ENCODE data around the gene NOL12.
"Not testable (repeated sequence)": the region's sequence is repeated elsewhere in the genome, so short reads cannot be mapped to it uniquely, and the experiment has no call there.

Gene NOL12

GRCh38 chr22:37717235-37717634 is 31.1 kb downstream of the NOL12 start:
- DNase-seq: not testable (repeated sequence)

DNA sequence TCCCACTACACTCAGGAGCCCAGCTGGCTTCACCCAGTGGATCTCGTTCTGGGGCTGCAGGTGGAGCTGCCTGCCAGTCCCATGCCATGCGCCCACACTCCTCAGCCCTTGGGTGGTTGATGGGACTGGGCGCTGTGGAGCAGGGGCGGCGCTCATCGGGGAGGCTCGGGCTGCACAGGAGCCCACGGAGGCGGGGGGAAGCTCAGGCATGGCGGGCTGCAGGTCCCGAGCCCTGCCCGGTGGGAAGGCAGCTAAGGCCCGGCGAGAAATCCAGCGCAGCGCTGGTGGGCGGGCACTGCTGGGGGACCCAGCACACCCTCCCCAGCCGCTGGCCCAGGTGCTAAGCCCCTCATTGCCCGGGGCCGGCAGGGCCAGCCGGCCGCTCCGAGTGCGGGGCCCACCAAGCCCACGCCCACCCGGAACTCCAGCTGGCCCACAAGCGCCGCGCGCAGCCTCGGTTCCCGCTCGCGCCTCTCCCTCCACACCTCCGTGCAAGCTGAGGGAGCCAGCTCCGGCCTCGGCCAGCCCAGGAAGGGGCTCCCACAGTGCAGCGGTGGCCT is 31.7 kb downstream of the NOL12 start:
- not testable (repeated sequence) for DNase-seq

GRCh38 chr22:37725551-37726240 is 39.6 kb downstream of the NOL12 start:
- DNase-seq: no peak

GRCh38 chr22:37726241-37726887 is 40.2 kb downstream of the NOL12 start:
- DNase-seq: no peak

GRCh38 chr22:37728620-37729019 is 42.5 kb downstream of the NOL12 start:
- DNase-seq: no peak

GRCh38 chr22:37731804-37732471 is 45.8 kb downstream of the NOL12 start:
- no peak for DNase-seq

DNA sequence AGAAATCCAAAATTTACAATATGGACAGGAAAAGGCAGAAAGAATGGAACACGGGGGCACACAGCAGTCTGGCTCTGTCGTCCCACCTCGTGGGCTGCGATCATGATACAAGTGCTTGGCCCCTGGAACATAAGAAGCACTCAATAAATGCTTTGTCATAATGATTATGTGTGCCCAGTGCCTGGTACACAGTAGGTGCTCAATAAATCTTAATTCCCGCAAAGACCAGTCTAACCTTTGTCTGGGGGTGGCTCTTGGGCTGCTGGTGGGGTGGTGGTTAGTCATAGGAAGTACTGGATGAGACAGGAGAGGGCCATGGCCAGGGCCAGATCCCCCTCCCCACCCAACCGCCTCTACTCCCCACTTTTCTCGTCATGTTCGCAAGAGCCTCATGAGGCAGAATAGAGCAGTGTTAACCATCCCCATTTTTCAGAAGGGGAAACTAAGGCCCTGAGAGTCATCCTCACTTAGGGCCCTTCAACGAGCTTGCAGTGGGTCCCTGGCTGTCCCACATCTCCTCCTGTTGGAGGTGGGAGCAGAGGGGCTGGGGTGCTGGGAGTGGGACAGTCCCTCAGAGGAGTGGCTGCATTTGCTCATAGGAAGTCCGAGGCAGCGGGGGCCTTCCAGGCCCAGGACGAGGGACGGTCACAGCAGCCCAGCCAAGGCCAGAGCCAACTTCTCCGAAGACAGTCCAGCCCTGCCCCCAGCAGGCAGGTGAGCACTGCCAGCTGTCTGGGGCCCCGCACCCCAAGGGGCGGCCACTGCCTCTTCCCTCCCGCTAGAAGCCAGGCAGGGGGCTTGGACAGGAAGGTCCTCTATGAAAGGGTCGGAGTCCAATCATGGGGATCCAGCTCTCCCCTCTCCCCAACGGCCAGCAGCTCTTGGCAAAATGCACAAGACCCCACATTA is 46.8 kb downstream of the NOL12 start:
- no peak for DNase-seq

- DNase-seq: no peak
Measured at GRCh38 chr22:37733625-37734401, 47.7 kb downstream of the NOL12 start.

DNA sequence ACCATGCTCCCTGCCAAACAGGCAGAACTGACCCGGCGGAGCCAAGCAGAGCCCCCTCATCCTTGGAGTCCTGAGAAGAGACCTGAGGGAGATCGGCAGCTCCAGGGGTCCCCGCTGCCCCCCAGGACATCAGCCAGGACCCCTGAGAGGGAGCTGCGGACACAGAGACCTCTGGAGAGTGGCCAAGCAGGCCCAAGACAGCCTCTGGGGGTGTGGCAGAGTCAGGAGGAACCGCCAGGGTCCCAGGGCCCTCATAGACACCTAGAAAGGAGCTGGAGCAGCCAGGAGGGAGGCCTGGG is 48.2 kb downstream of the NOL12 start:
- no peak for DNase-seq

- DNase-seq: no peak
Measured at GRCh38 chr22:37734964-37735451, 48.9 kb downstream of the NOL12 start.

- DNase-seq: peak; percentile 28
Measured at GRCh38 chr22:37739035-37739434, 52.9 kb downstream of the NOL12 start.

DNA sequence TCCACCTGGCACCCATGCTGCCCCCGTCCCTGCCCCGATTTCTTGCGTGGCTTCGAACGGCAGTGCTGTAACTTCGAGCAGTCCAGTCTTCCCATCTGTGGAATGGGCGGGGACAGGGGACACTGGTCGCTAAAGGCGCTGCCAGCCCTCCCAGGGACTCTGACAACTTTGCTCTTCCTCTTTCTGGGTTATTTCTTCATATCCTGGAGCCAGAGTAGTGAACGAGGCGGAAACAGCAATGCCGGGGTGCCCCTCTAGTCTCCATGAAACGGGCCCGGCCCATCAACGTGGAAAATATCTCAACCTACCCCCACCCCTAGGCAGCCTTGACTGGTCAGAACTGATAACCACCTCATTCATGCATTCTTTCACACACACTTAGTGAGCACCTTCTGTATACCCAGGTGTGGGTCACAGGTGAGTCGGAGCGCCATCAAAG is 53.5 kb downstream of the NOL12 start:
- no peak for DNase-seq

GRCh38 chr22:37740455-37741311 is 54.5 kb downstream of the NOL12 start:
- DNase-seq: no peak

DNA sequence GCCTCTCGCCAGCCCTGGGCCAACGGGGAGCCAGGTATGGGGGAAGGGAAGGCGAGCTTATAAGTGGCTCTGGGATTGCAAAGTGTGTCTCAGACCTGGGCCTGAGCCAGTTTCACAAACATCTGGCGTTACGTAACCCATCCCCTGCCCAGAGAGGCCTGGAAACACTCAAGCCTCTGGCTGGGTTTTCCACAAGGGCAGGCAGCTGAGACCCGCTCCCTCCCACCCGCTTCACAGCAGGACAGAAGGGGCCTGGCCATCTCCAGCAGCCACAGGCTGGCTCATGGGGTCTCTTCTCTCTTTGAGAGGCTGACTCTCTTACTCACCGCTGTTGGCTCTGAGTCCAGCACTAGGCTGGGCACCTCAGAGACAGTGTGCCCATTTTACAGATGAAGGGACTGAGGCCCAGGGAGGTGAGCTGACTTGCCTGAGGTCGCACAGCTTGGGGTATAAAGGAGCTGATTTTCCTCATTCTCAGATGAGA is 55.2 kb downstream of the NOL12 start:
- peak; percentile 95 for DNase-seq

DNA sequence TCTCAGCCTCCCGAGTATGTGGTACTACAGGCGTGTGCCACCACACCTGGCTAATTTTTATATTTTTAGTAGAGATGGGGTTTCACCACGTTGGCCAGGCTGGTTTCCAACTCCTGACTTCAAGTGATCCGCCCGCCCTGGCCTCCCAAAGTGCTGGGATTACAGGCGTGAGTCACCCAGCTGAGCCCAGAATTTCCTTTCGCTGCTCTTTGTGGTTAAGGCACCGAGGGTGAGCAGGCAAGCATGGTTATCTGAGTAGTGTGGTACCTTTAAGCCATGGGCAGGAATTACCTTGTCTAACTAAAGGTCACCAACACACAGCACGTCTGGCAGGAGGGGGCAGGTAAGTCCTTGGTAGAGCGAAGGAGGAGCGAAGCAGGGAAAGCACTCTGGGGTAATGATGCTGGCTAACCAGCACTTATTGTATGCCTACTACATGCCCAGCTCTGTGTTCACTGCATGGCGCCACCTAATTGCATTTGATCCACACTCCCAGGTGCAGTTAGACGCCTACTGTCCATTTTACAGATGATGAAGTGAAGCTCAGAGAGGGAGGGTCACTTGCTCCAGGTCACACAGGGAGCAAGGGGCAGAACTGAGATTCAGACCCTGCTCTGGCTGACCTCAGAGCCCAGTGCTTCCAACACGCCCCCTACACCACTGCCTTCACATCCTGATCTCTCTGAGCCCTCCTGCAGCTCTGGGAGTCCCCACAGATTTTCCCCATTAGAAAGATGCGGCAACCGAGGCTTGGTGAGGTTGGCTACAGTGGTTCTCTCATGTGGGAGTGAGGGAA is 56.4 kb downstream of the NOL12 start:
- peak; percentile 91 for DNase-seq

All from fibroblast of skin of right biceps (primary cell).